Right ventricle myocardium superior (tissue), 1 donor: Measurements from ENCODE around the gene LCNL1. TPM values are rescaled to one million over a fixed set of nuclear protein-coding genes. Genes with fewer than 3 reads are reported as not detected.
A peak's percentile ranks its signal among the peaks of the same experiment; 100 is the strongest.

ENCODE experiments used
- ATAC-seq: fragments of 200-7000 bp; cut with Tn5 transposase; one replicate; pipeline ENCODE4 v1.9.1; 2020; ENCODE audit warnings: mild to moderate bottlenecking; ENCODE audit not compliant: poor library complexity
- DNase-seq: peaks from one replicate; pipeline ENCODE4 v3.0.0-alpha.2; 2020
- intact Hi-C: fragments of 100-400 bp; cut with DNase I; formaldehyde crosslinking; loops from one replicate; pipeline ENCODE4 v1.11.2; 2022
- total RNA-seq: library from RNA; stranded (reverse); fragmentation: NEBNext Ultra II Directional; extraction: Animal tissue kit (Norgen Biotek cat#: 25700); gene quantifications from one replicate; pipeline ENCODE4 v1.2.1, GENCODE V29; 2021
- donor health status: DM: no; HTN: yes; CAD: no; lungs with severe emphysema.

Gene LCNL1
- total RNA-seq, 1 donor from 2014 or later: 9.7 TPM

- no peak for DNase-seq
- peak; percentile 0 for ATAC-seq
- intact Hi-C loops: no loop called here
Measured at GRCh38 chr9:136983167-136983566, 374 bp downstream of the LCNL1 start.

GRCh38 chr9:136983656-136984314 is 992 bp downstream of the LCNL1 start:
- intact Hi-C loops: no loop called here

GRCh38 chr9:136984464-136985026 is 1.8 kb downstream of the LCNL1 start:
- intact Hi-C loops: no loop called here
- ATAC-seq (no peak), DNase-seq (no peak)

More at GRCh38 chr9:136983656-136984314, 992 bp downstream of the LCNL1 start:
- ATAC-seq: no peak
- no peak for DNase-seq

- intact Hi-C loops: no loop called here
- peak; percentile 5 for ATAC-seq
- no peak for DNase-seq
Measured at GRCh38 chr9:136985027-136985602, 2.3 kb downstream of the LCNL1 start.

GRCh38 chr9:136985853-136986252 is 3.1 kb downstream of the LCNL1 start:
- intact Hi-C loops: no loop called here
- ATAC-seq (no peak), DNase-seq (no peak)

- ATAC-seq: no peak
- DNase-seq: no peak
- intact Hi-C loops: no loop called here
Measured at GRCh38 chr9:136988872-136989271, 6.1 kb downstream of the LCNL1 start.

GRCh38 chr9:136990242-136990911 is 7.6 kb downstream of the LCNL1 start:
- intact Hi-C loops: no loop called here

GRCh38 chr9:136991993-136992818 is 9.4 kb downstream of the LCNL1 start, which contains the start of gene PAXX:
Gene PAXX (plus strand): TSS chr9:136992422. CDS start chr9:136992444, 22 bp downstream.
- DNase-seq (peak; percentile 96), ATAC-seq (peak; percentile 96)
- intact Hi-C loops: no loop called here

More at GRCh38 chr9:136990242-136990911, 7.6 kb downstream of the LCNL1 start:
- no peak for ATAC-seq
- no peak for DNase-seq

- intact Hi-C loops: no loop called here
Measured at GRCh38 chr9:136992819-136993369, 10.1 kb downstream of the LCNL1 start.

GRCh38 chr9:136994180-136994887 is 11.5 kb downstream of the LCNL1 start:
- ATAC-seq: no peak
- intact Hi-C loops: no loop called here
- no peak for DNase-seq

More at GRCh38 chr9:136992819-136993369, 10.1 kb downstream of the LCNL1 start:
- DNase-seq: no peak
- no peak for ATAC-seq

- intact Hi-C loops: no loop called here
- DNase-seq: no peak
Measured at GRCh38 chr9:136994888-136995230, 12.1 kb downstream of the LCNL1 start.

GRCh38 chr9:136995362-136995761 is 12.6 kb downstream of the LCNL1 start:
- DNase-seq: no peak
- intact Hi-C loops: no loop called here

More at GRCh38 chr9:136994888-136995230, 12.1 kb downstream of the LCNL1 start:
- no peak for ATAC-seq

GRCh38 chr9:136995772-136996311 is 13.0 kb downstream of the LCNL1 start:
- no peak for DNase-seq

More at GRCh38 chr9:136995362-136995761, 12.6 kb downstream of the LCNL1 start:
- ATAC-seq: no peak

GRCh38 chr9:136996361-136997292 is 13.8 kb downstream of the LCNL1 start, which contains the start of gene CLIC3:
Gene CLIC3 (minus strand): TSS chr9:136996568. CDS start chr9:136996543, 25 bp downstream.
- intact Hi-C loops: no loop called here
- ATAC-seq (no peak), DNase-seq (no peak)

More at GRCh38 chr9:136995772-136996311, 13.0 kb downstream of the LCNL1 start:
- no peak for ATAC-seq
- intact Hi-C loops: no loop called here

- no peak for ATAC-seq
- no peak for DNase-seq
- intact Hi-C loops: no loop called here
Measured at GRCh38 chr9:136997371-136997770, 14.6 kb downstream of the LCNL1 start.

- DNase-seq (no peak), ATAC-seq (no peak)
- intact Hi-C loops: no loop called here
Measured at GRCh38 chr9:136997830-136998234, 15.0 kb downstream of the LCNL1 start.
